OCI-LY3 (cell line): ENCODE data around the gene ZBTB44.

Experiments
- H2AFZ ChIP-seq: fragments of 200-600, 300-600 bp; shearing (Covaris generic); 2 replicates; pipeline ENCODE4 v1.6.0; 2014; ENCODE audit warnings: antibody characterized with exemption, low read depth, low read length
- H3K27ac ChIP-seq: fragments of 200-600, 300-600 bp; sonication (generic); 2 replicates; pipeline ENCODE4 v1.5.1; 2014; ENCODE audit warnings: mild to moderate bottlenecking, low read length, moderate library complexity, mixed read lengths
- H3K27me3 ChIP-seq: fragments of 200-600, 300-600 bp; sonication (generic); 2 replicates; pipeline ENCODE4 v1.6.1; 2014; ENCODE audit warnings: low read depth, low read length, mixed read lengths
- H3K36me3 ChIP-seq: fragments of 200-600, 300-600 bp; sonication (generic); replicated peaks from 2 replicates; pipeline ENCODE3; 2014; ENCODE audit warnings: low read depth, low read length, mixed read lengths
- H3K4me1 ChIP-seq: fragments of 300-600, 200-600 bp; sonication (generic); 2 replicates; pipeline ENCODE4 v1.6.1; 2014; ENCODE audit warnings: low read length, mixed read lengths
- H3K4me2 ChIP-seq: fragments of 200-600, 300-600 bp; sonication (generic); 2 replicates; pipeline ENCODE4 v1.6.1; 2014; ENCODE audit warnings: low read length, mixed read lengths
- H3K4me3 ChIP-seq: fragments of 300-600, 200-600 bp; sonication (generic); 2 replicates; pipeline ENCODE4 v1.5.1; 2014; ENCODE audit warnings: antibody characterized with exemption, mild to moderate bottlenecking, low read length, moderate library complexity
- H3K79me2 ChIP-seq: fragments of 300-600, 200-600 bp; shearing (Covaris generic); 2 replicates; pipeline ENCODE4 v1.6.1; 2014; ENCODE audit warnings: mild to moderate bottlenecking, low read length, mixed read lengths
- H3K9ac ChIP-seq: fragments of 300-600, 200-600 bp; shearing (Covaris generic); 2 replicates; pipeline ENCODE4 v1.6.0; 2014; ENCODE audit warnings: mild to moderate bottlenecking, low read length, moderate library complexity
- H3K9me3 ChIP-seq: fragments of 200-600, 300-600 bp; shearing (Covaris generic); 2 replicates; pipeline ENCODE4 v1.6.1; 2014; ENCODE audit warnings: low read length, mixed read lengths; ENCODE audit not compliant: insufficient read depth
- H4K20me1 ChIP-seq: fragments of 200-600, 300-600 bp; sonication (generic); 2 replicates; pipeline ENCODE4 v1.6.1; 2016; ENCODE audit warnings: low read length, mixed read lengths; ENCODE audit not compliant: insufficient read depth
- CTCF ChIP-seq: fragments of 200-600, 300-600 bp; sonication (generic); IDR thresholded peaks from 2 replicates; pipeline ENCODE4 v1.5.1; 2014; ENCODE audit warnings: antibody characterized with exemption, low read length, low read depth
- EZH2phosphoT487 ChIP-seq: fragments of 200-600 bp; shearing (Covaris generic); IDR thresholded peaks from 2 replicates; pipeline ENCODE4 v1.6.1; 2018; ENCODE audit warnings: antibody characterized with exemption, mixed run types, low read depth

ZBTB44 gene

DNA sequence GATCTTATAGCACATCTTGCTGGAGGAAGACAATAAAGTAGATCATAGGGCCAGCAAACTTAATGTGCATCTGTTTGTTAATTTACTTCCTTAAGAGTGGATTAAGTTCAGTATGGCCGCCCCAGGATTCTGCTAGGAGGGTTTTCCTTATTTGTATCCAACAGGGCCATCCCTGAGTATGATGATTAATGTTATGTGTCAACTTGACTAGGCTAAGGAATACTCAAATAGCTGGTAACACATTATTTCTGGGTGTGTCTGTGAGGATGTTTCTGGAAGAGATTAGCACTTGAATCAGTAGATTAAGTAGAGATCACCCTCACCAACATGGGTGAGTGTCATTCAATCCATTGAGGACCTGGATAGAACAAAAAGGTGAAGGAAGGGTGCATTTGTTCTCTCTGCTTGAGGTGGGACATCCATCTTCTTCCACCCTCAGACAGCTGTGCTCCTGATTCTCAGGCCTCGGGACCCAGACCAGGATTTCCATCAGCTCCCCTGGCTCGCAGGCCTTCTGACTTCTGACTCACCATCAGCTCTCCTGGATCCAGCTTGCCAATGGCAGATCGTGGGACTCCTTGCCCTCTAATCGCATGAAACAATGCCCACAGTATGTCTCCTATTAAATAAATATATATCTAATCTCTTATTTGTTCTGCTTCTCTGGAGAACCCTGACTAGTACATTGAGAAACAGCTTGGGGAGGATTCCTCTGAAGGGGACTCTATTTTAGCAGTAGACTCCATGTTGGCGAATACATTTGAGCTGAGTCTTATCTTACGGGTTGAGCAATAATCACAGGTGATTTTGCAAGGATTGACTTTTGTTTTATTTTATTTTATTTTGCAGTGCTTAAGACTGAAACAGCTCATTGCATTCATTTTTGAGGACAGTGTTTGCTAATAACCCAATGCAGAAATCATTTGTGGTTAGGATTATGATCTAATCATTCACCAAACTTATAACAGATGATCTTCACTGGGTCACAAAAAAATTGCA is 9.0 kb upstream of the ZBTB44 start:
- peaks cover 5% of the 10 kb centered on the region; the same call in 1 of the 2 replicates for H3K4me1 ChIP-seq
- H3K27me3 ChIP-seq, result no peaks in the 10 kb centered on the region
- no peak overlapping the region for H3K9ac ChIP-seq
- H3K4me3 ChIP-seq, result no peak overlapping the region
- H4K20me1 ChIP-seq, result no peaks in the 10 kb centered on the region
- H3K4me2 ChIP-seq, result no peak overlapping the region
- peaks cover 17% of the 10 kb centered on the region; the same call in 1 of the 2 replicates for H3K9me3 ChIP-seq
- H3K79me2 ChIP-seq, result no peaks in the 10 kb centered on the region
- H2AFZ ChIP-seq, result no peak overlapping the region
- peaks cover 9% of the 10 kb centered on the region for H3K36me3 ChIP-seq
- H3K27ac ChIP-seq, result no peak overlapping the region
- TF ChIP-seq EZH2phosphoT487, result no peak
- no peak for TF ChIP-seq CTCF

DNA sequence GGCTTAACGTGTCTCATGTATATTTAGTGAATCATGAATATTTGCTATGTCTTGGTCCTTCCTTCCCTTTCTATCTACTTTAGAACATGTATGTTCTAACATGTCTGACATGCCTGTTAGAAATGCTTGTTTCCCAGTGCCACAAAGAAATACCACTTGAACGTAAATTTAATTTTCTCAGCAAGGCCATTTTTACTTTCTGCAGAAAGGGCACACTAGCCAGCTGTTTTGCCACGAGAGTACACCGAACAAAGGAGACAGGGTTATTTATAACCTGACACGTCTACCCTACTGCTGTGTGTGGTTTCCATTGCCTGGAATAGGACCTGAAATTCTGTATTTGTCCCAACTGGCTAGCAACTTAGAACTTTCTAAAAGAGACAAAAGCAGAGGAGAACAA is 7.4 kb upstream of the ZBTB44 start:
- H4K20me1 ChIP-seq, result no peaks in the 10 kb centered on the region
- H3K9ac ChIP-seq, result no peak overlapping the region
- H3K27me3 ChIP-seq, result no peaks in the 10 kb centered on the region
- H3K9me3 ChIP-seq, result peaks cover 17% of the 10 kb centered on the region; the same call in 1 of the 2 replicates
- no peaks in the 10 kb centered on the region for H3K79me2 ChIP-seq
- no peak overlapping the region for H3K27ac ChIP-seq
- no peak overlapping the region for H3K4me3 ChIP-seq
- H2AFZ ChIP-seq, result no peak overlapping the region
- H3K4me1 ChIP-seq, result peaks cover 5% of the 10 kb centered on the region; the same call in 1 of the 2 replicates
- TF ChIP-seq CTCF (no peak), EZH2phosphoT487 (no peak)
- H3K4me2 ChIP-seq, result no peak overlapping the region
- H3K36me3 ChIP-seq, result peaks cover 9% of the 10 kb centered on the region

- H3K4me1 ChIP-seq, result peaks cover 12% of the 10 kb centered on the region
- H3K27me3 ChIP-seq, result no peaks in the 10 kb centered on the region
- H3K4me2 ChIP-seq, result no peak overlapping the region
- H2AFZ ChIP-seq, result no peak overlapping the region
- no peak overlapping the region for H3K9ac ChIP-seq
- no peak overlapping the region for H3K4me3 ChIP-seq
- TF ChIP-seq CTCF, result no peak
- no peak for TF ChIP-seq EZH2phosphoT487
- peaks cover 17% of the 10 kb centered on the region; the same call in 1 of the 2 replicates for H3K9me3 ChIP-seq
- H3K36me3 ChIP-seq, result peaks cover 7% of the 10 kb centered on the region
- peaks cover 3% of the 10 kb centered on the region; the same call in 1 of the 2 replicates for H4K20me1 ChIP-seq
- H3K27ac ChIP-seq, result no peak overlapping the region
- peaks cover 10% of the 10 kb centered on the region for H3K79me2 ChIP-seq
Measured at GRCh38 chr11:130318031-130318673, 3.4 kb upstream of the ZBTB44 start.
